Muscle layer of colon (tissue), 2 donors: ENCODE results near the gene HTR2B.
"Not testable (repeated sequence)": the region's sequence is repeated elsewhere in the genome, so short reads cannot be mapped to it uniquely, and the experiment has no call there.

ENCODE experiments used
- H3K27ac ChIP-seq: one replicate; pipeline ENCODE4 v1.7.0; 2013; ENCODE audit warnings: low read depth, mild to moderate bottlenecking, low read length, moderate library complexity
- H3K27me3 ChIP-seq, 2 donors: one replicate each; pipeline ENCODE4 v1.7.0; 2013; ENCODE audit warnings: low read length in 2 of 2, mild to moderate bottlenecking in 2 of 2; ENCODE audit not compliant: insufficient read depth in 2 of 2, control insufficient read depth in 1 of 2
- H3K36me3 ChIP-seq: one replicate; pipeline ENCODE4 v1.7.0; 2013; ENCODE audit warnings: mild to moderate bottlenecking, low read length; ENCODE audit not compliant: insufficient read depth
- H3K4me1 ChIP-seq: one replicate; pipeline ENCODE4 v1.7.0; 2013; ENCODE audit warnings: mild to moderate bottlenecking, low read length; ENCODE audit not compliant: insufficient read depth
- H3K4me3 ChIP-seq, 2 donors: one replicate each; pipeline ENCODE4 v1.7.0; 2013; ENCODE audit warnings: low read length in 2 of 2, low read depth in 1 of 2, mild to moderate bottlenecking in 1 of 2, moderate library complexity in 1 of 2
- H3K9ac ChIP-seq: one replicate; pipeline ENCODE4 v1.7.0; 2013; ENCODE audit warnings: low read length
- H3K9me3 ChIP-seq: one replicate; pipeline ENCODE4 v1.7.0; 2013; ENCODE audit warnings: mild to moderate bottlenecking, low read length
- donor health status: abdominal sarcoma.
- donor health status: Adenocarcinoma of cecum.

Gene HTR2B

GRCh38 chr2:231160701-231161100 lies 35.9 kb upstream of the HTR2B start:
- peaks cover 15% of the 10 kb centered on the region for H3K4me1 ChIP-seq

GRCh38 chr2:231159306-231159705 lies 34.5 kb upstream of the HTR2B start:
- Histone ChIP-seq H3K9ac (no peak overlapping the region), H3K9me3 (no peaks in the 10 kb centered on the region), H3K27me3 (no peaks in the 10 kb centered on the region), H3K4me3 (no peak overlapping the region), H3K4me1 (peaks cover 15% of the 10 kb centered on the region), H3K27ac (no peak overlapping the region), H3K36me3 (peaks cover 9% of the 10 kb centered on the region)

More at GRCh38 chr2:231160701-231161100, 35.9 kb upstream of the HTR2B start:
- Histone ChIP-seq H3K4me3 (no peak overlapping the region), H3K36me3 (peaks cover 10% of the 10 kb centered on the region), H3K9me3 (no peaks in the 10 kb centered on the region), H3K27me3 (no peaks in the 10 kb centered on the region), H3K9ac (no peak overlapping the region), H3K27ac (no peak overlapping the region)

DNA sequence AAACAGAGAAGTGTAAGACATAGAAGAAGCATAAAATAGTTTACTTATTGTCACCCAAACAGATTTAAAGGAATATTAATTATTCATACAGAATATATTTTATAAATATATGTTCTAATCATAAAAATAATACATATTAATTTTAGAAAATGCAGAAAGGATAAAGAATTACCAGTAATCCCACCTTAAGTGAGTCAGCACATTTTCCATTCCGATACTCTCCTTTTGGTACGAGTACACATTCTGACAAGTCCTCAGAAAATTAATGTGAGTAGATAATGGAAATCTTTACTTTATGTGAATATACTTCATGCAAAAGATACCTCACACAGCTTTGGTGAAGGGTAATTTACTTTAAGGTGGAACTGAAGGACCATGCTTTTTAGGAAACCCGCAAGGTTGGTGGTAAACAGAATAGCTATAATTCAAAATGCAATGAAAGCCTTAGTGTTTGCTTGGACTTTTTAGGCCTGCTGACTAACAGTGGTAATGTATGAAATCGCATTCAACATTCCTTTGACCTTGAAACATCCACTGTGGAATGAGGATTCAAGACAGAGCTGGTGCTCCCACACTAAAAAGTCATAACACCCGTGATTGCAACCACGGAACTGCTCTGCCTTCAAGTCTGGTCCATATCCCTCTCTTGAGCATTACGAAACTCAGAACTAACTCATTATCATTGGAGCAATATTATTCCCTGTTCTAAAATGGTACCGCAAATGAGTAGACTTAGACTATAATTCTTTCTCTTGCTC lies 28.1 kb upstream of the HTR2B start:
- peaks cover 4% of the 10 kb centered on the region for H3K4me1 ChIP-seq
- H3K9me3 ChIP-seq = no peaks in the 10 kb centered on the region
- H3K27me3 ChIP-seq = no peaks in the 10 kb centered on the region
- no peak overlapping the region for H3K9ac ChIP-seq
- H3K36me3 ChIP-seq = no peaks in the 10 kb centered on the region
- H3K27ac ChIP-seq = no peak overlapping the region
- H3K4me3 ChIP-seq = no peak overlapping the region

GRCh38 chr2:231146665-231147064 lies 21.8 kb upstream of the HTR2B start:
- Histone ChIP-seq H3K4me1 (peaks cover 9% of the 10 kb centered on the region), H3K27ac (no peak overlapping the region), H3K4me3 (no peak overlapping the region), H3K36me3 (peaks cover 8% of the 10 kb centered on the region), H3K9ac (no peak overlapping the region), H3K27me3 (no peaks in the 10 kb centered on the region), H3K9me3 (no peaks in the 10 kb centered on the region)

GRCh38 chr2:231144896-231145295 lies 20.1 kb upstream of the HTR2B start:
- H3K4me3 ChIP-seq = no peak overlapping the region
- no peaks in the 10 kb centered on the region for H3K9me3 ChIP-seq
- no peaks in the 10 kb centered on the region for H3K27me3 ChIP-seq
- peaks cover 8% of the 10 kb centered on the region for H3K36me3 ChIP-seq
- no peak overlapping the region for H3K9ac ChIP-seq
- H3K27ac ChIP-seq = no peak overlapping the region
- peaks cover 9% of the 10 kb centered on the region for H3K4me1 ChIP-seq

- H3K4me1 ChIP-seq, H3K9me3 ChIP-seq, H3K36me3 ChIP-seq, H3K27me3 ChIP-seq, H3K9ac ChIP-seq, H3K4me3 ChIP-seq, H3K27ac ChIP-seq: not testable (repeated sequence)
Observed at GRCh38 chr2:231140808-231141207, 16.0 kb upstream of the HTR2B start.

DNA sequence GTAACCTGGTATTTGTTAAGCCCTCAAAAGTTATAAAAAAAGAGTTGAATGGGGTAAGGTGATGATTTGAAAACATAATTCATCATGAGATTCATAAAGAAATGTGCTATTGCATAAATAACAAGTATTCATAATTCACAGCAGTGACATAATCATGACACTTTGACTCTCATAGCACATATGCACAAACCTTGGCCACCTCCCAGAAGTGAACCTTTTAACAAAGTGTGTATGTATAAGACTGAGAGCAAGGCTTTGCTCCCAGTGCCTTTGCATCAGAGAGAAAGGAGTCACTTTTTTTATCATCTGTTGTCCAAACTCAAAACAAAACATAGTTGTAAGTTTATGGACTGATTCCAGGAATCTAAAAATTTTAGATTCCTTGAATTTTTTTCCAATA lies 15.0 kb upstream of the HTR2B start:
- H3K27ac ChIP-seq = no peak overlapping the region
- no peaks in the 10 kb centered on the region for H3K27me3 ChIP-seq
- no peak overlapping the region for H3K9ac ChIP-seq
- H3K9me3 ChIP-seq = no peaks in the 10 kb centered on the region
- no peaks in the 10 kb centered on the region for H3K36me3 ChIP-seq
- H3K4me3 ChIP-seq = no peak overlapping the region
- H3K4me1 ChIP-seq = peaks cover 5% of the 10 kb centered on the region

DNA sequence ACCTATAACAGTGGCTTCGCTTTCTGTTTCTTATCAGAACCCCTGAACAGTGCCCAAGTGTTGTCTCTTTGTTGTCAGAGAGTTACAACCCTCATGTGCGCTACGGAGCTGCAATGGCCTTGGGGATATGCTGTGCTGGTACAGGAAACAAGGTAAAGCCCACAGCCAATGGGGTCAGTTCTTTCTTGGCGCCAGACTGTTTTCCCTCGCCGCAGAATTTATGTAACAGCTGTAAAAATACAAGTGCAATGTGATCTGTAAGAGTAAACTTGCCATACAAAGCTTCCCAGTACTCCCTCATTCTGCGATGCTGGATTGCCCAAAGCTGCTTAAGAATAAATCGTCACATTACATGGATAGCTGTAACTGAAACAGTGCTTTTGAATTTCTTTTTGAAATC lies 13.9 kb upstream of the HTR2B start:
- Histone ChIP-seq H3K36me3 (no peaks in the 10 kb centered on the region), H3K27me3 (no peaks in the 10 kb centered on the region), H3K4me1 (peaks cover 5% of the 10 kb centered on the region), H3K4me3 (no peak overlapping the region), H3K27ac (peak overlapping the region; percentile 56), H3K9me3 (no peaks in the 10 kb centered on the region), H3K9ac (no peak overlapping the region)

DNA sequence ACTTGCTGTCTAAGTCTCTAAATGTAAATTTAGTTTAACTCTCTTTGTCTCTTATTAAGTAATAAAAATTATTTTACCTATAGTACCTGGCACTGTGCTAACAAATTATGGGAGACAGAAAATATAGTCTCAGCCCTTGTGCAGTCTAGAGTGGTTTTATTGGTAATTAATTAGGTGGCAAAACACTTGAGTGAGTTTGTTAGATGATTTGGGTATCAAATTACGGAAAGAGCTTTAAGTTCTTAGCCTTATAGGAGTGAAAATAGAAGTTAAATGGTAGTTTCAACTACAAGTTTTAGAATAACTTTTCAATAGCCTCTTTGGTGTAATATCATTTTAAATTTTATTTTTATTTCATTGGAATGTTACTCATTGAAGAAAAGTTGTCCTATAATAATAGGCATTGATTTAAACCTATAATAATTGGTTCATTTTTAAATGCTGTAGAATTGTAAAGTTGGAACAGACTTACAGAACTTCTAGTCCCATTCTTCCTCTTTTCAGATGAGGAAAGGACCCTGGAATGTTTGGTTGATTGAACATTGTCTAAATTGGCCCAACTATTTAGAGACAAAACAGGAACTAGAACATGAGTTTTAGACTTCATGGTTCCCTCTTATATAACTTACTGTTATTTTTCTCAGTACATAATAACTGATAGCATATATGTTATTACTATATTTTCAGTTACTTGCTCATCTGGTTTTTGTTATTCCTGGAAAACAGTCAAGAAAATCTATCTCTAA lies 10.2 kb upstream of the HTR2B start:
- Histone ChIP-seq H3K4me1 (peaks cover 5% of the 10 kb centered on the region), H3K4me3 (no peak overlapping the region), H3K36me3 (no peaks in the 10 kb centered on the region), H3K27ac (peak overlapping the region; percentile 12), H3K27me3 (no peaks in the 10 kb centered on the region), H3K9ac (no peak overlapping the region), H3K9me3 (no peaks in the 10 kb centered on the region)

- Histone ChIP-seq H3K9ac (no peak overlapping the region), H3K4me1 (peaks cover 5% of the 10 kb centered on the region), H3K27ac (no peak overlapping the region), H3K27me3 (no peaks in the 10 kb centered on the region), H3K36me3 (no peaks in the 10 kb centered on the region), H3K9me3 (no peaks in the 10 kb centered on the region), H3K4me3 (no peak overlapping the region)
Observed at GRCh38 chr2:231133365-231134099, 8.7 kb upstream of the HTR2B start.

DNA sequence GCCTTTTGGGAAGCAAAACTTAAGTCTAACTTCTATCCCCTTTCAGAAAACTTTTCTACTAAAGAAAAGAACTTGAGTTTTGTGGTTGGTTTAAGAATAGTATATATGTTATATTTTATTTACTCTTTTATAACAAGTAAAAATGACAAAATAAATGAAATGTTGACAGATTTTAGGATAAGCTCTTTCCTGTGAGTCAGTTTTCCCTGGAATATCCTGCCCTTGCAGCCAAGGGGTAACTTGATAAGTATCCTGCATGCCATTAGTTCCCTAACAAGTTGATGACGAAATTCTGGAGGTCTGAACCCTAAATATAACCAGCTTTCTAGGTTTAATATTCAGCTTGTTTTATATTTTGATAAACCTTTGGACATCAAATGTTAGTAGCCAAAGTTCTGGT lies 7.3 kb upstream of the HTR2B start:
- Histone ChIP-seq H3K9me3 (no peaks in the 10 kb centered on the region), H3K27me3 (no peaks in the 10 kb centered on the region), H3K36me3 (no peaks in the 10 kb centered on the region), H3K4me3 (no peak overlapping the region), H3K4me1 (no peaks in the 10 kb centered on the region), H3K27ac (no peak overlapping the region), H3K9ac (no peak overlapping the region)
